ENCODE results near the gene KRT13.

Gene KRT13

DNA sequence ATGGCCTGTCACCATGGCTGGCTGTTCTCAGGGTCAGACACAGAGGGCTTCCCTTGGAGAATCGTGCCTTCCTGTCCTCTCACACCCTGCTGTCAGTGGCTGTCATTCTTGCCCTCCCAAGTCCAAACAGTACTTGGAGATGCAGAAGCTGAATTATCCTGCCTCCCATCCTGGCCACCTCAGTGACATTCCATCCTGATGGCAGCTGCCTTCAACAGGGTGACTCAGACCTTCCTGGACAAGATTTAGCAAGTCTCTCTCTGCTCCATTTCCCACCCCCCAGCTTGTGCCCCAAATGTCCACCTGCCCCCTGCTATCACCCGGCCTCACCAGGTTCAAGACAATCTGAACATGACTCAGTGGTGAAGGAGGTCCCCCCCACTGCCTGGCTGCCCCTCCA, 10.9 kb downstream of the KRT13 start:
- TF ChIP-seq, protein P1, sequence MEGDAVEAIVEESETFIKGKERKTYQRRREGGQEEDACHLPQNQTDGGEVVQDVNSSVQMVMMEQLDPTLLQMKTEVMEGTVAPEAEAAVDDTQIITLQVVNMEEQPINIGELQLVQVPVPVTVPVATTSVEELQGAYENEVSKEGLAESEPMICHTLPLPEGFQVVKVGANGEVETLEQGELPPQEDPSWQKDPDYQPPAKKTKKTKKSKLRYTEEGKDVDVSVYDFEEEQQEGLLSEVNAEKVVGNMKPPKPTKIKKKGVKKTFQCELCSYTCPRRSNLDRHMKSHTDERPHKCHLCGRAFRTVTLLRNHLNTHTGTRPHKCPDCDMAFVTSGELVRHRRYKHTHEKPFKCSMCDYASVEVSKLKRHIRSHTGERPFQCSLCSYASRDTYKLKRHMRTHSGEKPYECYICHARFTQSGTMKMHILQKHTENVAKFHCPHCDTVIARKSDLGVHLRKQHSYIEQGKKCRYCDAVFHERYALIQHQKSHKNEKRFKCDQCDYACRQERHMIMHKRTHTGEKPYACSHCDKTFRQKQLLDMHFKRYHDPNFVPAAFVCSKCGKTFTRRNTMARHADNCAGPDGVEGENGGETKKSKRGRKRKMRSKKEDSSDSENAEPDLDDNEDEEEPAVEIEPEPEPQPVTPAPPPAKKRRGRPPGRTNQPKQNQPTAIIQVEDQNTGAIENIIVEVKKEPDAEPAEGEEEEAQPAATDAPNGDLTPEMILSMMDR (IDR thresholded peaks at IDR 0.05) = no peak
- no peak for DNase-seq (ENCODE audit: low spot score)
- Histone ChIP-seq H3K27ac (no peak overlapping the region), H3K4me3 (no peak overlapping the region)

DNA sequence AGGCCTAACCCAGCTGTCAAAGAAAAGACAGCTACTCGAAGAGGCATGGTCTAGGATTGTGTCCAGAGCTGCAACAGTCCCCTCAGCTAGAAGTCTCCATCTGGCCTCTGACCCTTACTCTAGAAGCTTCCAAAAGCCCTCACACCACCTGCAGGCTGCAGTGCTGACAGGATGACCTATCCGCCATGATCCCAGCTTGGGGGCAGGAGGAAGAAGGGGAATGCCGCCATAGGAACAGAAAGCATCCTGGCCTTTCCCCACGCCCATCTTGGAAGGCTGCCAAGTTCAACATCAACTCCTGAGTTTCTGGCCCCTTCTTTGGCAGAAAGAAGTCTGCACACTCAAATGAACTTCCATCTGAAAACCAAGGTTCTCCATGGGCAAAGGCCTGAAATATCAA, 12.6 kb downstream of the KRT13 start:
- no peak overlapping the region for H3K4me3 ChIP-seq
- H3K27ac ChIP-seq = no peak overlapping the region
- TF ChIP-seq, protein P1 (IDR thresholded peaks at IDR 0.05) = no peak
- DNase-seq (ENCODE audit: low spot score) = no peak

GRCh38 chr17:41492351-41492750, 13.1 kb downstream of the KRT13 start:
- H3K27ac ChIP-seq = no peak overlapping the region
- DNase-seq (ENCODE audit: low spot score) = no peak

DNA sequence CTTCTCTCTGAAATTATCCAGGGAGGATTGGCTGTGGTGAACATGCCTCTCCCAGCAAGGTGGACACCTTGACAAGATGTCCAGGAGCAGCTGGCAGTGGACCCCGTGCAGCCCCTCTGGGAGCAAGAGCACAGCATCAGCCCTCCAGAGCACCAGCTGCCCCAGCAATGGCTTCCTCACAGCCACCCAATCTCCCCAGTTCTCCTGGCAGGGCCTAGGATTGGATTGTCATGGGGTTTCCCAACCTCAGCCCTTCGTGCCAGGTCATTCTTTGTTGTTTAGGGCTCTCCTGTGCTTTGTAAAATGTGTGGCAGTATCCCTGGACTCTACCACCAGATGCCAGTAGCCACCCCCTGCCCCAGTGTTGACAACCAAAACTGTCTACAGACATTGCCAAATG, 13.9 kb downstream of the KRT13 start:
- no peak overlapping the region for H3K27ac ChIP-seq
- TF ChIP-seq, protein P1 (IDR thresholded peaks at IDR 0.05) = no peak
- DNase-seq (ENCODE audit: low spot score) = no peak

More at GRCh38 chr17:41492351-41492750, 13.1 kb downstream of the KRT13 start:
- TF ChIP-seq, protein P1 (IDR thresholded peaks at IDR 0.05) = no peak
- no peak overlapping the region for H3K4me3 ChIP-seq

DNA sequence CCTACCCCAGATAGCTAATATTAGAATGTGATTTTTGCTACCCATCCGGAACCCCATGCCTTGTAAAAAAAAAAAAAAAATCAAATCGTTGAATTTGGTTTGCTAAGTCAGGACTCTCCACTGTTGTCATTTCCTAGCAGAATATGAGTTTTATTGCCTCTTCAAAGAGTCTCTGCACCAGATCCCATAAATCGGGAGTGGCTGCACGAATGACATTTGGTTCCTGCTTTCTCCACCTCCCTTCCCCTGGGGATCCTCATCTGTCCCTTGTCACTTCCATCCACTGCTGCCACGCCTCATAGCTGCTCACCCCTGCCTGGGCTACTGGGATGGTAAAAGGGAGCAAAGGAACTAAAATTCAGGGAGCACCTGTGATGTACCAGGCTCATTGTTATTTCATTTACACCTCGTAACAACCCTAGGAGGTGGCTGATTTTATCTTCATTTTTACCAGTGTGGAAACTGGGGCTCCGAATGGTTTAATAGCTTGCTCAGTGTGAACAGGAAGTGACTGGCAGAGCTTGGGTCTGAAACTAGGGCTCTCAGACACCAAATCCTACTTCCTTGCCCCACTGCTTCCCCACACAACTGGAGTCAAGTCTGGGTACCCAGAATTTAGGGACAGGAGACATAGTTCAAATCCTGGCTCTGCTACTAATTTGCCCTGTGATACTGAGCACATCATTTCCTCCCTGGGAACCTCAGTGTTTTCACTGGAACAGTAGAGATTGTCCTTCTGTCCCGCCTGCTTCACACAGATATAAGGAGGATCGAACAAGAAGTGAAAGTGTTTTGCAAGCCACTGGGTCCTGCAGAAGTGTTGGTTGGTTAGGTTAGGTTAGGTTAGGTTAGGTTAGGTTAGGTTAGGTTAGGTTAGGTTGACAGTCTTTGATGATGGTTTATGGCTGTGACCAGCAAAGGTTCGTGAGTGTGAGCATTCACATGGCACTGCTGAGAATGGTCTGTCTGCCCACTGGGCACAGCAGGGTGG, 15.1 kb downstream of the KRT13 start:
- TF ChIP-seq, protein P1 (IDR thresholded peaks at IDR 0.05) = no peak

More for the DNA sequence above, 13.9 kb downstream of the KRT13 start:
- no peak overlapping the region for H3K4me3 ChIP-seq

DNA sequence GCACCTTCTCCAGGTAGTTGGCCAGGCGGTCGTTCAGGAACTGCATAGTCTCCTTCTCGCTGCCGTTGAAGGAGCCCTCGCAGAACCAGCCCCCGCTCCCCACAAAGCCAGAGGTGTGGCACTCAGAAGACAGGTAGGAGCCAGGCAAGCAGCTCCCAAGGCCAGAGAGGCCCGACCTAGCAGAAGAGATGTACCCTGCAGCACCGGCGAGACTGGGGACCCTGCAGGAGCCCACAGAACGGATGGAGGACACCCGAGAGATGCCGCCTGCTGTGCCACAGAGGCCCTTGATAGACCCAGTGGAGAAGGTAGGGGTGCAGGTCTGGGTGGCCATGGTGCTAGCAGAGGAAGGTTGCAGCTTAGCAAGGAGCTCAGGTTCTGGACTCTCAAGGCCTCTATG, 15.9 kb downstream of the KRT13 start, which contains the start of gene KRT36:
KRT36 (minus strand) TSS at position 380 of the 400 bp plus-strand sequence; CDS start at position 334, 46 bp downstream.
- no peak for DNase-seq (ENCODE audit: low spot score)
- Histone ChIP-seq H3K27ac (no peak within 1 kb of the TSS), H3K4me3 (no peak within 1 kb of the TSS)
- TF ChIP-seq, protein P1 (IDR thresholded peaks at IDR 0.05) = no peak

More for the DNA sequence above, 15.1 kb downstream of the KRT13 start:
- Histone ChIP-seq H3K4me3 (no peak overlapping the region), H3K27ac (no peak overlapping the region)
- DNase-seq (ENCODE audit: low spot score) = no peak

All from coronary artery (tissue), 2 donors.